ENCODE results near the gene DRD4.
"Not testable (repeated sequence)": the region's sequence is repeated elsewhere in the genome, so short reads cannot be mapped to it uniquely, and the experiment has no call there.

Gene DRD4

GRCh38 chr11:647672-648158 is 10.6 kb downstream of the DRD4 start:
- not testable (repeated sequence) for DNase-seq

DNA sequence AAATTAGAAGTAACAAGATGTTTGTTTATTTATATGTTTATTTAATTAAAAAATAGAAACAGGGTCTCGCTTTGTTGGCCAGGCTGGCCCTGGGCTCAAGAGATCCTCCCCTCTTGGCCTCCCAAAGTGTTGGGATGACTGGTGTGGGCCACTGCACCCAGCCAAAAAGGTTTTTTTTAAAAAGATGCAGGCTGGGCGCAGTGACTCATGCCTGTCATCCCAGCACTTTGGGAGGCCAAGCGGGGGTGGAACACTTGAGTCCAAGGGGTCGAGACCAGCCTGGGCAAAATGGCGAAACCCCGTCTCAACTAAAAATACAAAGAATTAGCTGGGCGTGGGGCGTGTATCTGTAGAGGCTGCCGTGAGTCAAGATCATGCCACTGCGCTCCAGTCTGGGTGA is 13.4 kb downstream of the DRD4 start:
- no peak for DNase-seq

- DNase-seq = not testable (repeated sequence)
Measured at GRCh38 chr11:653136-653535, 16.1 kb downstream of the DRD4 start.

DNA sequence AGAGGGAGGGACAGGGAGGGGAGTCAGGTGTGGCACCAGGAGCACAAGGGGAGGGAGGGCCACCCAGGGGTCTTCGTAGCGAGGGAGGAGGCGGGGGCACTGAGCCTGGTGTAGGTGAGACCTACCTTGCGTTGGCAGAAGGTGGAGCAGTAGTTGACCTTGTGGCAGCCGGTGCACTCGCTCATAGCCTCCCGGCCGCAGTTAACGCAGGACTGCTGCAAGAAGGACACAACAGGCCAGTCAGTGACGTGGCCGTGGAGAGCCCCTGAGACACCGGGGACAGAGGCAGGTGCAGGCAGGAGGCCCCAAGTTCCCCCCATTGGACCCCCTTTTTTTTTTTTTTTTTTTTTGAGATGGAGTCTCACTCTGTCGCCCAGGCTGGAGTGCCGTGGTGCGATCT is 16.8 kb downstream of the DRD4 start:
- DNase-seq = no peak

- not testable (repeated sequence) for DNase-seq
Measured at GRCh38 chr11:654444-654843, 17.4 kb downstream of the DRD4 start.

GRCh38 chr11:655036-655726 is 18.1 kb downstream of the DRD4 start:
- no peak for DNase-seq

- DNase-seq = no peak
Measured at GRCh38 chr11:656426-656825, 19.4 kb downstream of the DRD4 start.

- no peak for DNase-seq
Measured at GRCh38 chr11:656866-657265, 19.8 kb downstream of the DRD4 start.

DNA sequence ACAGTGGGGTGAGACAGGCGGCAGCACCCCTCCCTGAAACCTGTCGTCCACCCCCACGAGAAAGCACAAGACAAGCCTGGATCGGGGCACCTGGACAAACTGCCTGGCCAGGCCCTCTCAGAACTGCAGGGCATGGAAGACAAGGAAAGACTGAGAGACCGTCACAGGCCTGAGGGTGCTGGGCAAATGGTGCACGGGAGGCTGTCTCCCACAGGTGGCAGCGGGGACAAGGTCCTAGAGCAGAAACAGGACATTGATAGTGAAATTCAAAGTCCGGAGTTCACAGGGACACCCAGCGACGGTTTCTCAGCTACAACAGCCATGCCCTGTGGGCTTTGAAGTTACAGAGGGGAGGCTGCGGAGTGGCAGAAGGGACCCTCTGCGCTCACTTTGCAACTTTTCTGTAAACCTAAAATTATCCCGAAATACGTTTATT is 20.6 kb downstream of the DRD4 start:
- DNase-seq = no peak

DNA sequence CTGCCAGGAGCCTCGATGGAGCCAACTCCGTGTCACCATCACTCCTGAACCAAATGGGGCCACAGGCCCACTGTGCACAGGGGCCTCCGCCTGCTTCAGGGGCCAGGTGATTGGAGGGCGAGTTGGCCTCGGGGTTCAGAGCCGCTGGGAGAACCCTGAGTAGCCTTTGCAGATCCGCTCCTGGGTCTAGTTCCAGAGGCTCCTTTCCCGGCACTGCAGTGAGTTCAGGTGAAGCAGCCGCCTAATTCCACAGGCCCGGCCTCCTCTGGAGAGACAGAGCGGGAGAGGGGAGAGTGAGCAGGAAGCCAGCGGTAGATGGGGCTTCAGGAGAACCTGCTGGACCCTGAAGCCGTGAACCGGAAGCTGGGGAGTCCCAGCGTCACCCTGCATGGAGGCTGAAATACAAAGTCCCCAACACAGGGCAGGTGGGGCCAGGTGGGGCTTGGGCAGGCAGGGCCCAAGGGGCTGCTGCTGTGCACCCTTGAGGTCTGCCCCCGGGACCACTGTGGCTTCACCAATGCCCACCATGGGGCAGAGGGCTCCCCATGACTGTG is 22.5 kb downstream of the DRD4 start:
- no peak for DNase-seq

GRCh38 chr11:660281-660680 is 23.2 kb downstream of the DRD4 start:
- DNase-seq = no peak

GRCh38 chr11:660681-661444 is 23.8 kb downstream of the DRD4 start:
- DNase-seq = no peak

DNA sequence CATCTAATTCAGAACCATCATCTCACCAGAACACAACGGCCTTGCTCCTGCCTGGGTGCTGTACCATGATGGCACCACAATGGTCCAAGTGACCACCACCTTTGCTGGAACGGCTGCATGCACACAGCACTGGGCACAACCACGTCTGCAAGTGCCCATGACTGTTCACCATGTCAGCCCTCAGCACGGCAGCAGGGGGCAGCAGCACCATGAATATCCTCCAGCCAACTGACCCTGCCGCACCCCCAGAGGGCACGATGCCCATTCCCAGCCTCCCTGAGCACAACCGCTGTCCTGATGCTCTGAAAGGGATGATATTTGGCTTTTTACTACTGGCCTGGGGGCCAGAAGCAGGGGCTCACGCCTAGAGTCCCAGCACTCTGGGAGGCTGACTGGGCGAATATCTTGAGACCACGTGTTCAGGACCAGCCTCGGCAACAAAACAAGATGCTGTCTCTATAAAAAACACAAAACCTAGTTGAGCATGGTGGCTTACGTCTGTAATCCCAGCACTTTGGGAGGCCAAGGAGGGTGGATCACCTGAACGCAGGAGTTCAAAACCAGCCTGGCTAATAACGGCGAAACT is 25.7 kb downstream of the DRD4 start:
- peak; percentile 41 for DNase-seq

GRCh38 chr11:665062-665703 is 28.1 kb downstream of the DRD4 start:
- DNase-seq = no peak

DNA sequence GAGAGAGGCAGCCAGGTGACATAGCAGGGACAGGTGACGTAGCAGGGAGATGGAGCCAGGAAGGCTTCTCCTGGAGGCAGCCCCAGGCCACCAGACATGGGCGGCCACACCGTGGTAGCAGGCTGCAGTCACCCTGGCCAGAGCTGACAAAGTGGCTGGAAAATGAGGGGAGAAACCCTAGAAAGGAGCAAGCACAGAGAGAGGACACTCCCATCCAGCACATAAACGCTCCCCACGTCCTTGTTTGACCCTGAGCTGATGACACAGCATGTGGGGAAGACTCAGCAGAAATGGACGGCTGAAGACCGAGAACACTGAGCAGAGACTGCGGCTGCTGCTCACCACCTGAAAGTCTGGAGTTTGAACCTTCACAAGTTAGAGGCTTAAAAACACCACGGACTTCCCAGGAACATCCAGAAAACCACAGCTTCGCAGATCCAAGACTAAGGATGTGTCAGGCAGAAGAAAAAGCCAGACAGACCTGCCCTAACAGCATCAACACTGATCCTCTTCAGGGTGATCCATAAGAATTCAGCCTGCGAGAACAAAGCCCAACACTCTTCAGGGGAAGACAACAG is 28.7 kb downstream of the DRD4 start:
- DNase-seq = no peak

DNA sequence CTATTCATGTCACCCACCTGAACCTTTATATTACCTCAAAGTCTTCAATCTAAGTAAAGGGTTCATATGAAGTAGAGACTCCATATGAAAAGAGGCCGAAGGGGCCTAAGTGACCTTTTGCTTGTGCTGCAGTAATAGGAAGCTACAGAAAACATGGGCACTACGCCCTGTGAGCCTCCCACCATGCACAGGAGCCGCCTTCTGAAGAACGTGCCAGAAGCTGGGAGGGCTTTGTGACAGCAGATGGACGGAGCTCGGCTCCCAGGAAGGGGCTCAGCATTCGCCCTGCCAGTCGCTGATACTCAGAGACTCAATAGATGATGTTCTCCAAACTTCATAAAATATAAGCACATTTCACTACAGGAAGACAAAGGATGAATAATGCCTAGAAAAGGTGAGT is 36.8 kb downstream of the DRD4 start:
- no peak for DNase-seq

- DNase-seq = no peak
Measured at GRCh38 chr11:674406-674805, 37.3 kb downstream of the DRD4 start.

GRCh38 chr11:678297-678696 is 41.2 kb downstream of the DRD4 start:
- DNase-seq = no peak

GRCh38 chr11:679271-680207 is 42.5 kb downstream of the DRD4 start:
- DNase-seq = no peak

GRCh38 chr11:680476-680875 is 43.4 kb downstream of the DRD4 start:
- DNase-seq = no peak

- no peak for DNase-seq
Measured at GRCh38 chr11:680970-681369, 43.9 kb downstream of the DRD4 start.

Measured in activated CD4-positive, alpha-beta T cell treated with anti-CD3 and anti-CD28 coated beads, Interleukin-10, Interleukin-2, amounts not matched to agents 100 ng/mL and 50 ng/mL, durations not matched to agents 16 hours and 8 hours (primary cell).